ENCODE results near the gene ARMC2. TPM values are rescaled to one million over a fixed set of nuclear protein-coding genes. Genes with fewer than 3 reads are reported as not detected.

ARMC2 gene
- total and polyA plus RNA-seq, 2 of the 8 experiments (the other 6 are each of a cell fraction or from before 2014, with no cell fraction given): 1.6 to 4.4 TPM

GRCh38 chr6:108947114-108947854 is 99.1 kb downstream of the ARMC2 start:
- Histone ChIP-seq H2AFZ (ENCODE audit: low read length) (no peak overlapping the region), H3K56ac (replicated peaks; ENCODE audit: insufficient read length, low read depth, low read length) (no peak overlapping the region), H3K4ac (replicated peaks; ENCODE audit: insufficient read length, low read depth, low read length) (no peak overlapping the region), H4K20me1 (replicated peaks in 1 of 2; ENCODE audit: control insufficient read depth in 1 of 2, insufficient read depth in 2 of 2, low read length in 2 of 2) (no peaks in the 10 kb centered on the region), H3K23me2 (ENCODE audit: low read depth, low read length) (no peaks in the 10 kb centered on the region), H3K9ac (replicated peaks in 1 of 4; ENCODE audit: extremely low read depth in 1 of 4, low read depth in 3 of 4, low read length in 3 of 4) (no peak overlapping the region), H2AK5ac (ENCODE audit: low read depth, low read length) (no peak overlapping the region), H3K4me1 (replicated peaks in 1 of 4; ENCODE audit: control insufficient read depth in 3 of 4, insufficient read depth in 4 of 4, low read length in 3 of 4) (peaks cover 0 to 3% (median 2%) of the 10 kb centered on the region in 4 experiments; a peak in 6 of 7 replicates), H4K8ac (ENCODE audit: extremely low read depth, insufficient read depth, low read length) (no peak overlapping the region), H3K4me2 (ENCODE audit: insufficient read depth in 1 of 2, low read depth in 2 of 2, low read length in 2 of 2) (no peak overlapping the region), H2BK5ac (ENCODE audit: low read depth, low read length) (no peak overlapping the region), H3K23ac (ENCODE audit: insufficient read length) (no peak overlapping the region), H2BK12ac (ENCODE audit: low read depth, low read length) (no peak overlapping the region), H3K9me3 (ENCODE audit: insufficient read depth in 2 of 2, low read depth in 1 of 2, low read length in 1 of 2) (no peaks in the 10 kb centered on the region), H2BK20ac (ENCODE audit: low read length) (no peak overlapping the region), H4K91ac (replicated peaks; ENCODE audit: insufficient read length, low read length) (no peak overlapping the region), H2BK120ac (replicated peaks; ENCODE audit: low read depth, low read length) (no peak overlapping the region), H3K14ac (ENCODE audit: insufficient read length) (no peak overlapping the region), H3K27me3 (replicated peaks in 1 of 4; ENCODE audit: control insufficient read depth in 3 of 4, extremely low read depth in 1 of 4, insufficient read depth in 3 of 4, low read length in 3 of 4) (no peaks in the 10 kb centered on the region), H3K79me1 (ENCODE audit: low read depth, low read length) (no peaks in the 10 kb centered on the region), H4K5ac (ENCODE audit: insufficient read length, low read depth, low read length) (no peak overlapping the region), H3K18ac (ENCODE audit: extremely low read depth, low read length) (no peak overlapping the region), H3K36me3 (ENCODE audit: control insufficient read depth in 2 of 4, insufficient read depth in 4 of 4, low read length in 3 of 4) (no peaks in the 10 kb centered on the region), H3K4me3 (ENCODE audit: extremely low read depth in 1 of 4, insufficient read depth in 2 of 4, low read depth in 3 of 4, low read length in 4 of 4) (no peak overlapping the region), H3K27ac (ENCODE audit: low read depth, low read length) (no peak overlapping the region), H3K79me2 (ENCODE audit: control insufficient read depth in 1 of 2, insufficient read depth in 2 of 2, low read length in 2 of 2) (no peaks in the 10 kb centered on the region), H2BK15ac (ENCODE audit: low read length) (no peak overlapping the region)
- ChIA-PET CTCF (ENCODE audit: partially characterized antibody) (interaction anchor here (0.6 to 0.7 kb wide), 2 partner anchors 57 to 203 kb away, joined by 3 to 4 read pairs; no protein-coding TSS in a partner anchor), POLR2A (ENCODE audit: partially characterized antibody) (no interaction called here)
- 90% methylated on average over 5 of the region's 5 CpGs; no CpG with 5 or more reads in 1 of the 2 experiments for WGBS, 2 experiments (ENCODE audit: extremely low coverage in 1 of 2, insufficient coverage in 1 of 2, insufficient read length in 1 of 2, insufficient replicate concordance in 2 of 2, low coverage in 1 of 2, low lambda C conversion rate in 2 of 2, missing lambda C conversion rate in 1 of 2)
- DNase-seq (ENCODE audit: low read depth in 1 of 2, low spot score in 2 of 2) (no peak), FAIRE-seq (no peak)
- TF ChIP-seq E2F6 (IDR thresholded peaks at IDR 0.05) (no peak), TAF7 (optimal IDR thresholded peaks at IDR 0.05; ENCODE audit: borderline replicate concordance, low read depth, low read length) (no peak), SP1 (IDR thresholded peaks at IDR 0.05; ENCODE audit: low read depth, low read length) (no peak), KDM1A (IDR thresholded peaks at IDR 0.05; ENCODE audit: borderline replicate concordance, low read length) (no peak), RFX5 (IDR thresholded peaks at IDR 0.05; ENCODE audit: borderline replicate concordance, low read depth, low read length) (no peak), CBX5 (IDR thresholded peaks at IDR 0.05; ENCODE audit: low read depth, low read length) (no peak), SUZ12 (IDR thresholded peaks at IDR 0.05; ENCODE audit: low read length) (no peak), CTCF (IDR thresholded peaks at IDR 0.05; ENCODE audit: control extremely low read depth in 1 of 3, insufficient read depth in 1 of 3, low read depth in 1 of 3, low read length in 3 of 3) (no peak), KDM5A (IDR thresholded peaks at IDR 0.05; ENCODE audit: low read length) (no peak), CHD2 (IDR thresholded peaks at IDR 0.05; ENCODE audit: low read length) (no peak)

All from H1 (cell line).